Esophagus squamous epithelium (tissue), 5 donors: Measurements from ENCODE around the gene USE1. TPM values are rescaled to one million over a fixed set of nuclear protein-coding genes. Genes with fewer than 3 reads are reported as not detected.

ENCODE experiments used
- DNase-seq: peaks from one replicate; lab custom pipeline; 2025; lab: John Stamatoyannopoulos, UW
- H3K27ac ChIP-seq, 4 donors: fragments of 200-600 bp; sonication (generic); one replicate each; pipeline ENCODE4 v1.5.1; 2016 to 2019; ENCODE audit warnings: mild to moderate bottlenecking in 1 of 4
- H3K27me3 ChIP-seq, 4 donors: fragments of 200-600 bp; sonication (generic); 1 replicate in 3 of 4; 2 replicates in 1 of 4; pipeline versions ENCODE4 v1.5.1 to v1.6.0; 2017 to 2021; ENCODE audit warnings: antibody characterized with exemption in 1 of 4
- H3K36me3 ChIP-seq, 3 donors: fragments of 200-600 bp; sonication (generic); one replicate each; pipeline ENCODE4 v1.5.1; 2016 to 2019
- H3K4me1 ChIP-seq, 3 donors: fragments of 200-600 bp; sonication (generic); one replicate each; pipeline ENCODE4 v1.5.1; 2017 to 2019
- H3K4me3 ChIP-seq, 4 donors: fragments of 200-600 bp; sonication (generic); 1 replicate in 3 of 4; 2 replicates in 1 of 4; pipeline ENCODE4 v1.5.1; 2016 to 2019; ENCODE audit warnings: mild to moderate bottlenecking in 2 of 4, moderate library complexity in 1 of 4
- H3K9me3 ChIP-seq, 3 donors: fragments of 200-600 bp; sonication (generic); one replicate each; pipeline ENCODE4 v1.5.1; 2016 to 2019
- CTCF ChIP-seq, 6 experiments: fragments of 450-650 bp in 4 of 6; fragments of 200-600 bp in 2 of 6; sonication (generic) in 2 of 6; IDR thresholded peaks; one replicate each; pipeline ENCODE4 v1.5.1; 2016 to 2019; ENCODE audit warnings: antibody characterized with exemption in 6 of 6, mild to moderate bottlenecking in 4 of 6, moderate library complexity in 4 of 6
- POLR2A ChIP-seq, 4 donors: fragments of 450-650 bp; IDR thresholded peaks; one replicate each; pipeline ENCODE4 v1.6.1; 2017; ENCODE audit warnings: antibody characterized with exemption in 4 of 4, mild to moderate bottlenecking in 4 of 4, moderate library complexity in 3 of 4
- WGBS, 2 donors: methylation state at CpG; one replicate each; pipeline ENCODE4 v1.1.5; 2018; 5-methylcytosine and 5-hydroxymethylcytosine counted together
- intact Hi-C: fragments of 100-400 bp; cut with DNase I; formaldehyde crosslinking; loops from one replicate; pipeline ENCODE4 v1.15.0; 2022
- total RNA-seq, 4 donors: library from RNA; depleted of rRNA; stranded (reverse); fragments of >200 nt; gene quantifications; one replicate each; pipeline ENCODE4 v1.1.0, GENCODE V29; 2016
- donor health status: DM: yes; HTN: yes; CAD: no.

USE1 gene
- total RNA-seq, 4 donors from 2014 or later = 11.2 to 22.5 (median 17.6) TPM

- Histone ChIP-seq H3K27me3 (no peaks in the 10 kb centered on the region), H3K36me3 (peaks cover 8 to 78% (median 15%) of the 10 kb centered on the region in 3 donors), H3K27ac (peak overlapping the region; percentile 93 to 96 (median 96)), H3K4me3 (peak overlapping the region; percentile 60 to 79 (median 78)), H3K4me1 (peaks cover 3 to 20% (median 11%) of the 10 kb centered on the region in 3 donors), H3K9me3 (no peaks in the 10 kb centered on the region)
- DNase-seq = no peak
- TF ChIP-seq POLR2A (IDR thresholded peaks at IDR 0.05) (no peak), CTCF (IDR thresholded peaks at IDR 0.05) (no peak)
- intact Hi-C loops = no loop called here
- WGBS, 2 donors = 12 to 20% methylated on average over 12 of the region's 16 CpGs
These were observed 540 bp upstream of the USE1 start for GRCh38 chr19:17214508-17215126.

- Histone ChIP-seq H3K9me3 (no peaks in the 10 kb centered on the region), H3K27me3 (no peaks in the 10 kb centered on the region), H3K4me1 (peaks cover 3 to 31% (median 20%) of the 10 kb centered on the region in 3 donors), H3K27ac (peak overlapping the region; percentile 93 to 96 (median 96)), H3K36me3 (peaks cover 8 to 65% (median 12%) of the 10 kb centered on the region in 3 donors), H3K4me3 (peak overlapping the region in 3 of 4 donors; percentile 77 to 79 (median 79))
- 75 to 78% methylated on average over 2 to 4 of the region's 13 CpGs for WGBS, 2 donors
- TF ChIP-seq CTCF (IDR thresholded peaks at IDR 0.05) (no peak), POLR2A (IDR thresholded peaks at IDR 0.05) (no peak)
- intact Hi-C loops = no loop called here
- no peak for DNase-seq
These were observed 1.0 kb downstream of the USE1 start for GRCh38 chr19:17216058-17216670.

- intact Hi-C loops = no loop called here
- Histone ChIP-seq H3K9me3 (no peaks in the 10 kb centered on the region), H3K27me3 (no peaks in the 10 kb centered on the region), H3K4me1 (peaks cover 3 to 30% (median 20%) of the 10 kb centered on the region in 3 donors), H3K27ac (peak overlapping the region in 1 of 4 donors; percentile 70), H3K4me3 (no peak overlapping the region), H3K36me3 (peaks cover 0 to 39% (median 0%) of the 10 kb centered on the region in 3 donors)
- DNase-seq = no peak
- TF ChIP-seq CTCF (IDR thresholded peaks at IDR 0.05) = no peak
- no peak for TF ChIP-seq POLR2A (IDR thresholded peaks at IDR 0.05)
- 96% methylated on average over 6 to 8 of the region's 8 CpGs for WGBS, 2 donors
These were observed 4.1 kb downstream of the USE1 start for GRCh38 chr19:17219286-17219685.

- TF ChIP-seq POLR2A (IDR thresholded peaks at IDR 0.05) (no peak), CTCF (IDR thresholded peaks at IDR 0.05) (no peak)
- WGBS, 2 donors = 18 to 28% methylated on average over 8 to 12 of the region's 14 CpGs
- Histone ChIP-seq H3K27ac (peak overlapping the region; percentile 28 to 70 (median 60)), H3K36me3 (peaks cover 0 to 39% (median 0%) of the 10 kb centered on the region in 3 donors), H3K9me3 (no peaks in the 10 kb centered on the region), H3K4me1 (peaks cover 0 to 25% (median 15%) of the 10 kb centered on the region in 3 donors), H3K4me3 (peak overlapping the region in 1 of 4 donors; percentile 4), H3K27me3 (no peaks in the 10 kb centered on the region)
- no peak for DNase-seq
- intact Hi-C loops = no loop called here
These were observed 5.1 kb downstream of the USE1 start for GRCh38 chr19:17220207-17220758.

- WGBS, 2 donors = 76 to 88% methylated on average over 10 of the region's 10 CpGs
These were observed 9.9 kb downstream of the USE1 start for GRCh38 chr19:17225053-17225452.

More at GRCh38 chr19:17225053-17225452, 9.9 kb downstream of the USE1 start:
- Histone ChIP-seq H3K27me3 (no peaks in the 10 kb centered on the region), H3K4me1 (peaks cover 6 to 34% (median 13%) of the 10 kb centered on the region in 3 donors), H3K9me3 (no peaks in the 10 kb centered on the region), H3K36me3 (peaks cover 0 to 16% (median 7%) of the 10 kb centered on the region in 3 donors), H3K27ac (no peak overlapping the region), H3K4me3 (no peak overlapping the region)
- intact Hi-C loops = no loop called here
- no peak for DNase-seq
- TF ChIP-seq CTCF (IDR thresholded peaks at IDR 0.05) = no peak
- no peak for TF ChIP-seq POLR2A (IDR thresholded peaks at IDR 0.05)
